T-helper 9 cell (primary cell): ENCODE data around the gene PSME3.
"Not testable (repeated sequence)": the region's sequence is repeated elsewhere in the genome, so short reads cannot be mapped to it uniquely, and the experiment has no call there.

Experiments used
- DNase-seq: peaks from one replicate; pipeline ENCODE4 v3.0.0-alpha.2; 2020

The PSME3 gene

GRCh38 chr17:42851371-42852240 is 18.4 kb downstream of the PSME3 start:
- not testable (repeated sequence) for DNase-seq

GRCh38 chr17:42852351-42852750 is 19.2 kb downstream of the PSME3 start:
- DNase-seq, result no peak

- DNase-seq, result no peak
These were observed 19.8 kb downstream of the PSME3 start for GRCh38 chr17:42853004-42853403.

- no peak for DNase-seq
These were observed 20.4 kb downstream of the PSME3 start for GRCh38 chr17:42853597-42853967.

GRCh38 chr17:42853968-42854790 is 21.0 kb downstream of the PSME3 start:
- no peak for DNase-seq

GRCh38 chr17:42855048-42855596 is 21.9 kb downstream of the PSME3 start:
- no peak for DNase-seq

GRCh38 chr17:42856093-42856492 is 22.9 kb downstream of the PSME3 start:
- DNase-seq, result not testable (repeated sequence)

- not testable (repeated sequence) for DNase-seq
These were observed 23.3 kb downstream of the PSME3 start for GRCh38 chr17:42856516-42856915.

GRCh38 chr17:42857389-42857788 is 24.2 kb downstream of the PSME3 start:
- no peak for DNase-seq

GRCh38 chr17:42865638-42866094 is 32.5 kb downstream of the PSME3 start:
- DNase-seq, result no peak

- DNase-seq, result no peak
These were observed 33.0 kb downstream of the PSME3 start for GRCh38 chr17:42866216-42866615.

- DNase-seq, result no peak
These were observed 33.7 kb downstream of the PSME3 start for GRCh38 chr17:42866631-42867575.

GRCh38 chr17:42867694-42868261 is 34.6 kb downstream of the PSME3 start:
- DNase-seq, result not testable (repeated sequence)

GRCh38 chr17:42868338-42868737 is 35.1 kb downstream of the PSME3 start:
- no peak for DNase-seq

- DNase-seq, result no peak
These were observed 38.5 kb downstream of the PSME3 start for GRCh38 chr17:42871647-42872046.

- DNase-seq, result no peak
These were observed 39.2 kb downstream of the PSME3 start for GRCh38 chr17:42872251-42872965.

GRCh38 chr17:42873315-42873714 is 40.1 kb downstream of the PSME3 start:
- no peak for DNase-seq

- DNase-seq, result not testable (repeated sequence)
These were observed 40.9 kb downstream of the PSME3 start for GRCh38 chr17:42873932-42874695.

GRCh38 chr17:42877037-42877436 is 43.8 kb downstream of the PSME3 start:
- DNase-seq, result no peak

GRCh38 chr17:42878123-42878880 is 45.1 kb downstream of the PSME3 start:
- no peak for DNase-seq
